GM12874 (cell line): ENCODE results near the gene MTCL1.

ENCODE experiments used
- TF ChIP-seq, protein P1 (sequence below): IDR thresholded peaks from 2 replicates; pipeline ENCODE4 v1.5.1; 2011; ENCODE audit warnings: low read depth, mild to moderate bottlenecking, control low read depth, low read length, moderate library complexity; ENCODE audit not compliant: insufficient read depth

The MTCL1 gene

DNA sequence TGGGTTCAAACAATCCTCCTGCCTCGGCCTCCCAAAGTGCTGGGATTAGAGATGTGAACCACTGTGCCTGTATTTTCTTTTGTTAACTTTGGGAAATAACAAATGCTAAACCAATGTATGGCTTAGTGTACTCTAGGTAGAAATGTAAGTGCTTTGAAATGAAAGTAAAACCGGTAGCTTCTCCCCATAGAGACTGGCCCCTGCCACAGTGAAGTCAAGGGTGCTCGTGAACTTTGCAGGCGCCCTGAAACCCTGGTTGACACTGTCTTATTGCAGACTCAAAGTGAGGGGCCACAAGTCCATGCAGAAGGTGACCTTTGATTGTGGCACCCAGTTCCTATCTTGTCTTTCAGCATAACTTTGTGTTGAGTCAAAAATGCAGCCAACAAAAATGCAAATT lies 24.2 kb upstream of the MTCL1 start:
- TF ChIP-seq, protein P1, sequence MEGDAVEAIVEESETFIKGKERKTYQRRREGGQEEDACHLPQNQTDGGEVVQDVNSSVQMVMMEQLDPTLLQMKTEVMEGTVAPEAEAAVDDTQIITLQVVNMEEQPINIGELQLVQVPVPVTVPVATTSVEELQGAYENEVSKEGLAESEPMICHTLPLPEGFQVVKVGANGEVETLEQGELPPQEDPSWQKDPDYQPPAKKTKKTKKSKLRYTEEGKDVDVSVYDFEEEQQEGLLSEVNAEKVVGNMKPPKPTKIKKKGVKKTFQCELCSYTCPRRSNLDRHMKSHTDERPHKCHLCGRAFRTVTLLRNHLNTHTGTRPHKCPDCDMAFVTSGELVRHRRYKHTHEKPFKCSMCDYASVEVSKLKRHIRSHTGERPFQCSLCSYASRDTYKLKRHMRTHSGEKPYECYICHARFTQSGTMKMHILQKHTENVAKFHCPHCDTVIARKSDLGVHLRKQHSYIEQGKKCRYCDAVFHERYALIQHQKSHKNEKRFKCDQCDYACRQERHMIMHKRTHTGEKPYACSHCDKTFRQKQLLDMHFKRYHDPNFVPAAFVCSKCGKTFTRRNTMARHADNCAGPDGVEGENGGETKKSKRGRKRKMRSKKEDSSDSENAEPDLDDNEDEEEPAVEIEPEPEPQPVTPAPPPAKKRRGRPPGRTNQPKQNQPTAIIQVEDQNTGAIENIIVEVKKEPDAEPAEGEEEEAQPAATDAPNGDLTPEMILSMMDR, result no peak

DNA sequence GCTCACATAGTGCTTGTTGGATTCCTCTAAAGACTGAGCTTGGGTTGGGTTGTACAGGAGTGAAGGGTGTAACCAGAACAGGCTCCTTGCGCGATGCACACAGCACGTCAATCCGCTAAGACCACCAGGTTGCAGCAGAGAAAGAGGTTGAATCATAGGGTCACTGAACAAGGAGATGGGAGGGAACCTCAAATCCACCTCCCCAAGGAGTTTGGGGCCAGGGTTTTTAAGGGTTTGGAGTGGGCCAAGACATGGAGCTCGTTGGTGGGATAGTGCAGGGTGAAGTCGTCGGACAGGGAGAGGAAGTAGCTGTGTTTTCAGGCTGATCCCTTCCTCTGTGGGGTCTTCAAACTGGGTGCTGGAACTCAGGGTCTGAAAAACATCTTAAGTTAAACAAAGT lies 20.8 kb upstream of the MTCL1 start:
- TF ChIP-seq, protein P1, result no peak

DNA sequence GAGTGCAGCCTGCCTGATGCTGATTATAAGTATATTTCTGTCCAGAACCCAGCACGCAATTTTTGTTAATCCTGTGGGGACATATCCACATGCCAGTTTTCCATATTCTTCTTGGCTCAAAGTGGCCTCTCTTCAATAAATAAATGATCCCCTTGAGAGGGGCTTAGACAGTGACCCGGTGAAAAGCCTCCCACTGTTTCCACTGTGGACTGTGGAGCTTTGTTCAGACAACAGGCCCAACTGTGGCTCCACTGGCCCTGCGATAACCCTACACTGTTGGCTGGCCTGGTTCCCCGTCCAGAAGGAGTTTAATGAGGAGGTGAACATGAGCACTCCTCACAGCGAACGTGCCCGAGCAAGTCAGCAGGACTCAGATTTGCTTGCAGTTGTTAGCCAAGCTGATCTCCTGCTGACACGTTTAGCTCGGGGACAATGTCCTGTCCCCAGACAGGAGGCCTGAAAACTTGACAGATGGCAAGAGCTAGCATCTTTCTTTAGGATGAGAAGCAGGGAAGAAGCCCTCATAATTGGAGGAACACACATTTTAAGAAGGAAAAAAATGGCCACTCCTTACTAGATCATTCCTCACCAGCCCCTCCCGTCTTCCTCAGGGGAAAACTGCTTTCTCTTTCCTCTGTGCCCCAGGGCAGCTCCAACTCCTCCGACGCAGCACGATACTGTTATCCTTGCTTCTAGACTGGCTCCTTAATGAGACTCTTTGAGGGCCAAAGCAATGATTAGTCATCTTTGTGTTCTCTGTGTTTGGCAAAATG lies 20.0 kb upstream of the MTCL1 start:
- TF ChIP-seq, protein P1, result no peak

DNA sequence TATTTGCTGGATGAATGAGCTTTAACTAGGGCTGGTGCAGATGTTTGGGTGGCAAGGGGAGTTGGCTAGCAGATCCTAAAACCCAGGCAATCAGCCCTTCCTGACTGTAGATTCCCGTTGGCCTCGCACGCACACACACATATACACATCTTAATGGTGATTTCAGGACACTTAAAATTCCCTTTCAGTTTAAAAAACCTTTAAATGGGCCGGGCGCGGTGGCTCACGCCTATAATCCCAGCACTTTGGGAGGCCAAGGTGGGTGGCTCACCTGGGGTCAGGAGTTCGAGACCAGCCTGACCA lies 19.5 kb upstream of the MTCL1 start:
- TF ChIP-seq, protein P1, result no peak

DNA sequence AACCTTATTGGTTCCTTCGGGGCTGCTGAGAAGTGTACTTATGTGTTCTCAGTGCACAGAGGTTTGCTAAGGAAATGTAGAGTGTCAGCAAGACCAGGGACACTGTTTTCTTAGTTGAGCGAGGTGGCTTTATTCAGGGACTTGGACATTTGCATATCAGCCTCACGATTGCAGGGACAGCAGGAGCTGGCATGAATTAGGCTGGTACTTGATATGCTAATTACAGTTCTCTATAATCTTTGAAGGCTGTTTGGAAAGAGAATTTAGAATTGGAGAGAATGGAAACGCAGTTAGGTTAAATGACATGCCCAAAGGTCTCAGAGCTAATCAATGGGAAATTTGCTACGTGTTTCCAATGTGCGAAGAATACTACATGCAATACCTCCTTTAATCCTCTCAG lies 18.7 kb upstream of the MTCL1 start:
- TF ChIP-seq, protein P1, result no peak

DNA sequence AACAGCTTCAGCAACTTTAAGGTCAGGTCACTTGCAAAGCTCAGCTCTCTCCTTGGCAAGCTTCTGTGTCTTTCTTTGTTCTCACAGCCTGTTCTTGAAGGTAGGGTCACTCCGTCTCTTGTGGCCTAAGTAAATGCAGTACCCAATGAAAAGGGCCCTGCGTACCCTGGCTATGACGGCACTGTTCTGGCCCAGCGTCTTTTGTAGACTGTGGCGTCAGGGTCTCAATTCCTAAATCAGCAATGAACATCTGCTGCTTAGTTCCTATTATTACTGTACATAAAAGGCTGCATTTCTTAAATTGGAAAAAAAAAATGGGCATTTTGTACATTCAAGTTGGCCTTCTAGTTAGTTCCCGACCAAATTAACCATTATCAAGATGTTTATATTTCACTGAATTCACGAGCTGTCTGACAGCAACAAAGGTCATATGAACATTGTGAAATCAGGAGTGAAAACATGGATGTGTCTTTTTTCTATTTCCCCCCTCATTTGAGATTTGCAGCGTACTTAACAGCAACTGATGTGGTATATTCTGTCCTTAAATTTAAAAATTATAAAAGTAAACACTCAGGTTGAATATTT lies 17.0 kb upstream of the MTCL1 start:
- TF ChIP-seq, protein P1, result no peak

DNA sequence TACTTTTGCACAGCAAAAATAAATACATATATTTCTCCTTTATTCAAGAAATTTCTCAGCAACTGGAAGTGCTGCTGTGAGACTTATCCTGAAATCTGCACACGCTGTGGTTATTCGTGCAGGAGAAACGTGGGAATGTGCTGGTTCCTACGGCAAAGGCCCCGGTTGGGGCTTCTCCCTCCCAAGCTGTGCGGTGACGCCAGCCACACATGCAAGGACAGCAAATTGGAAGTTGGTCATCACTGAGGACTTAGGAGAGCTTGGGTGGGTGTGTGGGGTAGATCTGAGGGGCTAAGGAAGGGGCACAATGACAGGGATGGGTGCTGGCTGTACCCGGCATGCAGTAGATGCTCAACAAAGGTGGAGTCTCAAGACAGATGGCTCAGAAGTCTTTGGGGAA lies 16.5 kb upstream of the MTCL1 start:
- TF ChIP-seq, protein P1, result no peak
